Measurements from ENCODE around the gene NIM1K. TPM values are rescaled to one million over a fixed set of nuclear protein-coding genes. Genes with fewer than 3 reads are reported as not detected.
"Not testable (repeated sequence)": the region's sequence is repeated elsewhere in the genome, so short reads cannot be mapped to it uniquely, and the experiment has no call there.

NIM1K gene
- total and polyA plus RNA-seq, 2 of the 13 experiments (the other 11 are each of a cell fraction or from before 2014, with no cell fraction given), result 0.04 TPM; not detected in 1

- TF ChIP-seq NR0B2 (CRISPR knock-in tag; IDR thresholded peaks at IDR 0.05) (no peak), ARID5B (CRISPR knock-in tag; IDR thresholded peaks at IDR 0.05) (no peak), POLR2G (IDR thresholded peaks at IDR 0.05; ENCODE audit: low read depth, low read length) (0 out of 2 replicates have a peak, but pooled peaks have one; percentile 19)
These were observed 114.0 kb downstream of the NIM1K start (continued) for GRCh38 chr5:43305948-43306565.

GRCh38 chr5:43306954-43307353 lies 114.9 kb downstream of the NIM1K start:
- Histone ChIP-seq H3K4me1 (ENCODE audit: insufficient read depth, low read length) (peaks cover 85% of the 10 kb centered on the region), H3K36me3 (replicated peaks in 1 of 2; ENCODE audit: control insufficient read depth in 1 of 2, insufficient read depth in 2 of 2, low read length in 2 of 2) (peaks cover 1 to 33% of the 10 kb centered on the region in 2 experiments; a peak in 4 of 5 replicates), H3K4me2 (ENCODE audit: low read depth, low read length) (peak overlapping the region; percentile 85; the same call in 1 of the 2 replicates), H4K20me1 (ENCODE audit: insufficient read depth, low read length) (peaks cover 99% of the 10 kb centered on the region), H3K79me2 (ENCODE audit: insufficient read depth, low read length) (peaks cover 96% of the 10 kb centered on the region)
- H3K9me3 ChIP-seq (ENCODE audit: low read length); POLR2A ChIA-PET; ATAC-seq; H3K9ac ChIP-seq (ENCODE audit: insufficient read depth, low read depth, low read length); in situ Hi-C loops (cut with HindIII; ENCODE audit: extremely low pct_ligation_motif_present, low pct_unique_long_range_greater_than_20kb); H2AFZ ChIP-seq (ENCODE audit: low read length); CTCF ChIA-PET (ENCODE audit: low intra/inter-chr PET ratio, low total read pairs); H3K4me3 ChIP-seq (replicated peaks in 1 of 3; ENCODE audit: insufficient read depth in 1 of 3, low read depth in 2 of 3, low read length in 3 of 3); DNase-seq (ENCODE audit: low spot score); H3K27ac ChIP-seq (ENCODE audit: extremely low read length, insufficient read depth, low read length); H3K27me3 ChIP-seq (ENCODE audit: control insufficient read depth in 1 of 2, insufficient read depth in 2 of 2, low read length in 2 of 2); FAIRE-seq; BruUV-seq (replicated peaks): not testable (repeated sequence)
- WGBS (ENCODE audit: low lambda C conversion rate), result 76% methylated on average over 5 of the region's 5 CpGs
- intact Hi-C loops (cut with micrococcal nuclease; ENCODE audit: unreplicated experiment), result loop anchor here (1.0 to 10.0 kb wide), 3 partner anchors 80 to 202 kb away; no protein-coding TSS in a partner anchor
- TF ChIP-seq RBFOX2 (IDR thresholded peaks at IDR 0.05; ENCODE audit: low read depth, low read length) (peak; percentile 17; the same call in 1 of the 2 replicates), CEBPG (CRISPR knock-in tag; IDR thresholded peaks at IDR 0.05) (0 out of 2 replicates have a peak, but pooled peaks have one; percentile 16), ZNF121 (CRISPR knock-in tag; IDR thresholded peaks at IDR 0.05) (peak; percentile 80), ZNF770 (CRISPR knock-in tag; IDR thresholded peaks at IDR 0.05) (peak; percentile 80)
